Right ventricle myocardium inferior (tissue), 1 donor: ENCODE results near the gene WNT5A. TPM values are rescaled to one million over a fixed set of nuclear protein-coding genes. Genes with fewer than 3 reads are reported as not detected.

Source experiments
- ATAC-seq: fragments of 200-7000 bp; cut with Tn5 transposase; one replicate; pipeline ENCODE4 v1.9.1; 2020; ENCODE audit warnings: mild to moderate bottlenecking, moderate library complexity
- DNase-seq: peaks from one replicate; pipeline ENCODE4 v3.0.0; 2021; ENCODE audit errors: missing footprints
- intact Hi-C: fragments of 100-400 bp; cut with DNase I; formaldehyde crosslinking; loops from one replicate; pipeline ENCODE4 v1.11.0; 2022
- long read RNA-seq: library from polyadenylated mRNA; unstranded; transcript quantifications from one replicate; pipeline ENCODE4 v2.0.0, GENCODE V29; 2021
- total RNA-seq: library from RNA; stranded (reverse); fragmentation: NEBNext Ultra II Directional; extraction: Animal tissue kit (Norgen Biotek cat#: 25700); gene quantifications from one replicate; pipeline ENCODE4 v1.2.1, GENCODE V29; 2021
- donor health status: DM: no; HTN: yes; CAD: no; lungs with severe emphysema.

WNT5A gene
- total RNA-seq = 6.9 TPM
- long read RNA-seq, full-length matches to known transcripts = 2 of 3 reads
- long read RNA-seq, partial matches to known transcripts = 0 of 3 reads
- long read RNA-seq, other reads (novel, unspliced or antisense) = 1 of 3 reads

- intact Hi-C loops = loop anchor here (10.0 kb wide), 2 partner anchors 532 to 632 kb away; no protein-coding TSS in a partner anchor
- DNase-seq (peak; percentile 65), ATAC-seq (peak; percentile 32)
Observed at GRCh38 chr3:55486857-55487380, at the start of gene WNT5A. Gene WNT5A (minus strand): TSS chr3:55487306. CDS start chr3:55486985, 321 bp downstream.

GRCh38 chr3:55534876-55535275 is 47.8 kb upstream of the WNT5A start:
- intact Hi-C loops = no loop called here
- DNase-seq (no peak), ATAC-seq (no peak)

- ATAC-seq = no peak
Observed at GRCh38 chr3:55532806-55533205, 45.7 kb upstream of the WNT5A start.

GRCh38 chr3:55531321-55531720 is 44.2 kb upstream of the WNT5A start:
- intact Hi-C loops = no loop called here
- DNase-seq = no peak
- no peak for ATAC-seq

More at GRCh38 chr3:55532806-55533205, 45.7 kb upstream of the WNT5A start:
- intact Hi-C loops = no loop called here
- DNase-seq = no peak

GRCh38 chr3:55527361-55527760 is 40.3 kb upstream of the WNT5A start:
- ATAC-seq = no peak
- intact Hi-C loops = no loop called here

GRCh38 chr3:55526332-55527030 is 39.4 kb upstream of the WNT5A start:
- no peak for DNase-seq
- ATAC-seq = no peak
- intact Hi-C loops = no loop called here

More at GRCh38 chr3:55527361-55527760, 40.3 kb upstream of the WNT5A start:
- DNase-seq = no peak

- DNase-seq = no peak
Observed at GRCh38 chr3:55525436-55525835, 38.3 kb upstream of the WNT5A start.

GRCh38 chr3:55524565-55525244 is 37.6 kb upstream of the WNT5A start:
- DNase-seq (no peak), ATAC-seq (no peak)
- intact Hi-C loops = no loop called here

More at GRCh38 chr3:55525436-55525835, 38.3 kb upstream of the WNT5A start:
- no peak for ATAC-seq
- intact Hi-C loops = no loop called here

- no peak for ATAC-seq
- intact Hi-C loops = no loop called here
- no peak for DNase-seq
Observed at GRCh38 chr3:55523471-55523870, 36.4 kb upstream of the WNT5A start.

- intact Hi-C loops = no loop called here
- DNase-seq = no peak
- ATAC-seq = no peak
Observed at GRCh38 chr3:55521738-55522421, 34.8 kb upstream of the WNT5A start.

GRCh38 chr3:55521064-55521737 is 34.1 kb upstream of the WNT5A start:
- intact Hi-C loops = no loop called here
- ATAC-seq (no peak), DNase-seq (no peak)

- intact Hi-C loops = no loop called here
- DNase-seq = no peak
- no peak for ATAC-seq
Observed at GRCh38 chr3:55519019-55519418, 31.9 kb upstream of the WNT5A start.

- intact Hi-C loops = no loop called here
- no peak for ATAC-seq
Observed at GRCh38 chr3:55518451-55518850, 31.3 kb upstream of the WNT5A start.

GRCh38 chr3:55516392-55517030 is 29.4 kb upstream of the WNT5A start:
- ATAC-seq (no peak), DNase-seq (no peak)
- intact Hi-C loops = no loop called here

More at GRCh38 chr3:55518451-55518850, 31.3 kb upstream of the WNT5A start:
- DNase-seq = no peak

GRCh38 chr3:55515550-55516246 is 28.6 kb upstream of the WNT5A start:
- intact Hi-C loops = no loop called here
- no peak for ATAC-seq
- no peak for DNase-seq

GRCh38 chr3:55514962-55515361 is 27.9 kb upstream of the WNT5A start:
- DNase-seq (no peak), ATAC-seq (no peak)
- intact Hi-C loops = no loop called here

- no peak for ATAC-seq
- no peak for DNase-seq
Observed at GRCh38 chr3:55512571-55513343, 25.7 kb upstream of the WNT5A start.

More at GRCh38 chr3:55512571-55513343, 25.7 kb upstream of the WNT5A start:
- intact Hi-C loops = no loop called here
